GM10266 (cell line): ENCODE data around the gene WIPF3.

Experiments used
- DNase-seq: peaks from one replicate; pipeline ENCODE4 v3.0.0; 2012; ENCODE audit errors: extremely low spot score
- TF ChIP-seq, protein P1 (sequence below): IDR thresholded peaks from 2 replicates; pipeline ENCODE4 v1.5.1; 2012; ENCODE audit warnings: mild to moderate bottlenecking, low read depth; ENCODE audit not compliant: control insufficient read depth, insufficient read depth; ENCODE audit errors: missing control alignments

The WIPF3 gene

DNA sequence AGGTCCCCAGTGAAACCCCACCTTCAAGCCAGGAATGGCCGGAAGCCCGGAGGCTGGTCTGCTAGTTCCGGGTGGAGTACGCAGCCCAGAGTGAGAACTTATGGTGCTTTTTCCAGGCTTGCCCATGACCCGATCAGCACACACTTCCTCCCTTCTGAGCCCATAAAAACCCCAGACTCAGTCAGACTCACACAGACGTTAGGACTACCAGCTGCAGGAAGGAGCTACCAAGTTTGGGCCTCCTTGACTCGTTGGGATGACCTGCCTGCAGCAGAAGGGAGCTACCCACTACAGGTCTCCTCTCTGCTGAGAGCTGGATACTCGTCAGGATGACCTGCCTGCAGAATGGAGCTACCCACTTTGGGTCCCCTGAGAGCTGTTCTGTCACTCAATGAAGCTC, 144.2 kb downstream of the WIPF3 start:
- DNase-seq = no peak
- TF ChIP-seq, protein P1, sequence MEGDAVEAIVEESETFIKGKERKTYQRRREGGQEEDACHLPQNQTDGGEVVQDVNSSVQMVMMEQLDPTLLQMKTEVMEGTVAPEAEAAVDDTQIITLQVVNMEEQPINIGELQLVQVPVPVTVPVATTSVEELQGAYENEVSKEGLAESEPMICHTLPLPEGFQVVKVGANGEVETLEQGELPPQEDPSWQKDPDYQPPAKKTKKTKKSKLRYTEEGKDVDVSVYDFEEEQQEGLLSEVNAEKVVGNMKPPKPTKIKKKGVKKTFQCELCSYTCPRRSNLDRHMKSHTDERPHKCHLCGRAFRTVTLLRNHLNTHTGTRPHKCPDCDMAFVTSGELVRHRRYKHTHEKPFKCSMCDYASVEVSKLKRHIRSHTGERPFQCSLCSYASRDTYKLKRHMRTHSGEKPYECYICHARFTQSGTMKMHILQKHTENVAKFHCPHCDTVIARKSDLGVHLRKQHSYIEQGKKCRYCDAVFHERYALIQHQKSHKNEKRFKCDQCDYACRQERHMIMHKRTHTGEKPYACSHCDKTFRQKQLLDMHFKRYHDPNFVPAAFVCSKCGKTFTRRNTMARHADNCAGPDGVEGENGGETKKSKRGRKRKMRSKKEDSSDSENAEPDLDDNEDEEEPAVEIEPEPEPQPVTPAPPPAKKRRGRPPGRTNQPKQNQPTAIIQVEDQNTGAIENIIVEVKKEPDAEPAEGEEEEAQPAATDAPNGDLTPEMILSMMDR = no peak

DNA sequence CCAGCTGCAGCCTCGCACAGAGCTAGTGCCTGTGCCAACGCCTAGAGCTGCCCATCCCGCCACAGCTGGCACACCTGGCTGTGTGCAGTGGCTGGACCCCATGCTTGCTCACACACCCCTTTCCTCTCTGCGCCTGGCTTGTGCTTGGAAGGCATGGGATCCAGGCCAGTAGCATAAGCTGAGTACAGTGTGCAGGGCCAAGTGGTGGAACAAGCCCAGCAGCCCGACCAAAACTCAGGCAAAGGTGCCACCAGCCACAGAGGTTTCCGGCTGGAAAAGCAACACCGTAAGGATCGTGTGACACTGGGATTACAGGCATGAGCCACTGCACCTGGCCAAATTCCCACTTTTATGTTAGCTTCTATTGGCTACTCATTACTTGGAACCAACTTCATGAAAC, 144.9 kb downstream of the WIPF3 start:
- TF ChIP-seq, protein P1 = no peak
- no peak for DNase-seq

DNA sequence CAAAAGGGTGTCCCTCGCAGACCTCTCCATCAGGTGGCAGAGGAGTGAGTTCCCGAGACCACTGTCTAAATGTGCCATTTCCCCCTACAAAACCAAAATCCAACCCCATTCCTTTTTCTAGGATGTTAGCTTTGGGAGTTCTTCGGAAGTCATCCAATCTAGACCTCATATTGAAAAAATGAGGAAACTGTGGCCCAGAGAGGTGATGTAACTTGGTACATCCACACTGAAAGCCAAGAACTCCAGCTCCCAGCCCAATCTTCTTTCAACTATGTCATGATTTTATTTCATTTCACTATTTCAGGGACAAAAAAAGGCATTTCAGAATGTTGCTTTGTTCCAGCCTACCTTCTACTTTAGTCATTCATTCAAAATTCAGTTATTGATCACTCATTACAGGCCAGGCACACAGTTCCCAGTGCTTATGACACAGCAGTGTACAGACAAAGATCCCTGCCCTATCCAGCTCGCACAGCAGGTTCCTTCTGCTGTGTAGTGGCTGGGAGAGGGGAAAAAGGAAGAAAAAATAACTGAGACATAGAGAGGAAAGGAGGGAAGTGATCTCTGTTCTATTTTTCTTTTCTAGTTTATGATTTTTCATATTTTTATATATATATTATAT, 147.5 kb downstream of the WIPF3 start:
- TF ChIP-seq, protein P1 = no peak
- no peak for DNase-seq

DNA sequence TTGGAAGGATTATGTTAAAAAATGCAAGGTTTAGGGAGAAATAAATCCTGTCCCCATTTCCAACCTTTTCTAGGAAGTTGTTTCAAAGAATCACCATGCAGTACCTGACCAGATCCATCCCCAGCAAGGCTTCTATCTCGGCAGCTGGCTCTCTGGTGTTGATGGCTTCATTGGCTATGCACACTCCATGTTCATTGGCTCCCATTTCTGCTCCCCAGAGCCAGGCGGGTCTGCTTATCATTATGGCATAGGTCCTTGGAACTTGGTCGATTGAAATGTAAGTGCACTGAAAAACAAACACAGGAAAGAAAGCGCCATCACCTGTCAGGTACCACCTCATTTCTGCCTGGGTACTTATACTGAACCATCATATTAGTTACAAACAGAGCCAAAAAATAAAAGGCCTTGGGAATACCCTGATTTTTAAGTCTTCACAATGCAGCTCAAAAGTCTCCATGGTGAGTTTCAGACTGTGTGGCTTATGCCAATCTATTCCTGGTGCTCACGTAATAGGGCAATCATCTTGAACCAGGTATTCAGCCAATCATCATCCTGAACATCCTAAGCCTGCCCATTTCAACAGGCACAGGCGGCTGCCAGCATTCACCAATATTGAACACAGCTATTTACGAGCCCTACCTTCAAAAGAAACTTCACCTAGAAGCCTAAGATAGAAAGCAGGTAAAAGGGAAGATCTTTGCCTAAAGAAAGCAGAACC, 148.9 kb downstream of the WIPF3 start:
- no peak for DNase-seq
- TF ChIP-seq, protein P1 = no peak

DNA sequence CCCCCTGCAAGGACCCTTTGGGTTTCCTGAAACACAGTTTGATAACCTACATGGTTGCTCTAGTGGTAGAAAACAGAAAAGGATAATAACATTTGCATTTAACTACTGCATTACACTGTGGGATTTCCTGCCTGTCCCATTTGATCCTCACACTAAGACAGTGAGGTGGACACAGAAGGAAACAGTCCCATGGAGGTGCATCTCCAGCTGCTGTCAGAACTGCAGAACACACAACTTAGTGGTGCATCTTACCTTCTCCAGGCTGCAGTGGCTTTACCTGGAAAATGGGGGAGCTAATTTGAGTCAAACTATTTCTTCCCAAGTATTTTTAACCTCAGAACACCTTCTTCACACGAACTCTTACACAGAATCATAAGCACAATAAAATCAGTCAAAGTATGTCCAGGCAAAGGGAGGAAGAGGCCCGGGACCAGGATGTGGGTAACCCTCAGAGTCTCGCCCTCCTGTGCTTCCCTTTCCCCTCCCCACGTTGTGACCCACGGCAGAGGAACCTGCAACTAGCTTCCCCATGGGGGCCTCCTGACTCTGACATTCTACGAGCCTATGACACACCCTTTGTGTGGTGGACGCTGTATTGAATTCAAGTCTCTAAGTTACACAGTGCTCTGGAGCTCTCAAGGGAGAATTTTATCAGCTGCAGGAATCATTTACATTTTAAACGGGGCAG, 149.6 kb downstream of the WIPF3 start:
- peak; percentile 53 for DNase-seq
- TF ChIP-seq, protein P1 = no peak

DNA sequence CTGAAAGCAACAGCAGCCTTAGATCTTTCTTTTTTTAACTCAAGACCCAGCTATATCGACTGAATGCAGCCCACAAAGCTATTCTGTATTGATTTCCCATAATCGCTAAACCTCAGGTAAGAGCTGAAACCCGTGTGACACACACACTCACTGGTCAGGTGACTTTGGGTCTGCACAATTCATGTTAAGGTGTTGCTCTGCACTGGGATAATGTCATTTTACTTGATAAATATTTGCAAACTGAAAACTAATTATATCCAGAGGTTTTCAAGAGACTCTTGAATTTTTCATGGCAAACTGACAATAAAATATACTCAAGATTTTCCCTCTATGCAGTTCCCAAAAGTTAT, 150.2 kb downstream of the WIPF3 start:
- TF ChIP-seq, protein P1 = no peak
- no peak for DNase-seq

DNA sequence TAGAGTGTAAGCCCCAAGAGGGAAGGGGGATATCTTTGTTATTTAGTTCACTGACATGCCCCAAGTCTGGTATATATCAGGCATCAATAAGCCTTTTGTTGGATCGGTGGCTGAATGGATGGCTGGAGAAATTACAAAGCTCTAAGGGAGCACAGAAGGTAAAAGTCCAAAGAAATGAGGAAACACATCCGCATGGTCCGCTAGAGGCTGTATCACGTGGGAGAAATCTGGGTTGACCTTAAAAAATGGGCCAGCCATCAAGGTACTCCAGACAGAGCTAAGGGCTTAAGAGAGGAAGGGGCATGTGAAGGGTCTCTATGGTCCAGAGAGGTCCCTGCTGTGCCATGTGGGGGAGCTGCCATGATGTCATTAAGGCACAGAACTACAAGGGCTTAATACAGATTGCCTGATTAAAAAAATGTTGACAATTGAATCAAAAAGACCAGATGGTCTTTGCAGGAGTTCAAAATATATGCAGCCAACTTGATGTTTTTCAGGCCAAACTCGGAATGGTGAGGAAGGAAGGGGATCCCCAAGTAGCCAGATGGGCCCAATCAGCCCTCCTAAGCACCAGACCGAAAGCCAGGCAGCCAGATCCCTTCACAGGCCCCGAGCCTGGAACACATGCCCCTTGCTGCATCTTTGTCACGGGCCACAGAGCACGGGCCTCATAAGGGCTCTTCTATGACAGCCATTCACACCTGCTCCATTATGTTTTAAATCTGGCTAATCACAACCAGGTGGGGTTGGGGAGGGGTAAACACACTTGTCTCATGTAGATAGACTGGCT, 151.4 kb downstream of the WIPF3 start:
- TF ChIP-seq, protein P1 = no peak

More for the DNA sequence above, 151.4 kb downstream of the WIPF3 start:
- DNase-seq = no peak
